OCI-LY7 (cell line): ENCODE measurements around the gene PCDHA10.

ENCODE experiments used
- CTCF ChIP-seq: fragments of 200-600 bp; sonication (generic); conservative IDR thresholded peaks from 2 replicates; pipeline ENCODE4 v1.5.1; 2014; ENCODE audit warnings: mild to moderate bottlenecking, antibody characterized with exemption, low read length, moderate library complexity, mixed read lengths
- EZH2phosphoT487 ChIP-seq: fragments of 200-600 bp; sonication (generic); IDR thresholded peaks from 2 replicates; pipeline ENCODE4 v1.6.1; 2018; ENCODE audit warnings: low read depth, borderline replicate concordance, mild to moderate bottlenecking, mixed run types, antibody characterized with exemption, low read length, moderate library complexity, mixed read lengths

GRCh38 chr5:140868721-140869554 is 13.2 kb downstream of the PCDHA10 start, which contains the start of gene PCDHA11:
- no peak for TF ChIP-seq CTCF
- TF ChIP-seq EZH2phosphoT487 = no peak
